ENCODE data around the gene TGFBR2.

DNA sequence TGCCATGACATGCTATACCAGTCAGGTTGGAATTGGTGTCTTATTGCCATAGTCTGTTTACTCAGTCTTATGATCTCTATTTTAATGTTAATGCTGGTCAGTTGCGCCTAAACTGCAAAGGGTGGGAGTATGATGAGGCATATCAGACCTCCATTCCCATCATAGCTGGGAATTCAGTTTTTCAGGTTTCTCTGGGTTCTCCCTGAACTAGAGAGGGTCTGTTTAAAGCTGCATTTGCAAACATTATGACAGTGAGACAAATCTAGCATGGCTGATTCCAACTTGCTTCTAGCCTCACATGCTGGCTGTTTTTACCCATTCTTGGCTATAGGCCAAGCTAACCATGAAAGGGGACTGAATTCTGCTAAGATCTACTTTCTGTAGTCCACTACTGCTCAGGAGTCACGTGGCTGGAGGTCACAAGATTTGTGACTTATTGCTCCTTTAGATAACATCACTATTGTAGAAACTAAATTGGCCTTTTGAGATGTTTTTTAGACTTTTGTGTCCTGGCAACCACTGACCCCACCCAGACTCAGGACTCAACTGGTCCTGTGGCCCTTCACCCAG, 96.5 kb downstream of the TGFBR2 start:
- TF ChIP-seq, protein P1, sequence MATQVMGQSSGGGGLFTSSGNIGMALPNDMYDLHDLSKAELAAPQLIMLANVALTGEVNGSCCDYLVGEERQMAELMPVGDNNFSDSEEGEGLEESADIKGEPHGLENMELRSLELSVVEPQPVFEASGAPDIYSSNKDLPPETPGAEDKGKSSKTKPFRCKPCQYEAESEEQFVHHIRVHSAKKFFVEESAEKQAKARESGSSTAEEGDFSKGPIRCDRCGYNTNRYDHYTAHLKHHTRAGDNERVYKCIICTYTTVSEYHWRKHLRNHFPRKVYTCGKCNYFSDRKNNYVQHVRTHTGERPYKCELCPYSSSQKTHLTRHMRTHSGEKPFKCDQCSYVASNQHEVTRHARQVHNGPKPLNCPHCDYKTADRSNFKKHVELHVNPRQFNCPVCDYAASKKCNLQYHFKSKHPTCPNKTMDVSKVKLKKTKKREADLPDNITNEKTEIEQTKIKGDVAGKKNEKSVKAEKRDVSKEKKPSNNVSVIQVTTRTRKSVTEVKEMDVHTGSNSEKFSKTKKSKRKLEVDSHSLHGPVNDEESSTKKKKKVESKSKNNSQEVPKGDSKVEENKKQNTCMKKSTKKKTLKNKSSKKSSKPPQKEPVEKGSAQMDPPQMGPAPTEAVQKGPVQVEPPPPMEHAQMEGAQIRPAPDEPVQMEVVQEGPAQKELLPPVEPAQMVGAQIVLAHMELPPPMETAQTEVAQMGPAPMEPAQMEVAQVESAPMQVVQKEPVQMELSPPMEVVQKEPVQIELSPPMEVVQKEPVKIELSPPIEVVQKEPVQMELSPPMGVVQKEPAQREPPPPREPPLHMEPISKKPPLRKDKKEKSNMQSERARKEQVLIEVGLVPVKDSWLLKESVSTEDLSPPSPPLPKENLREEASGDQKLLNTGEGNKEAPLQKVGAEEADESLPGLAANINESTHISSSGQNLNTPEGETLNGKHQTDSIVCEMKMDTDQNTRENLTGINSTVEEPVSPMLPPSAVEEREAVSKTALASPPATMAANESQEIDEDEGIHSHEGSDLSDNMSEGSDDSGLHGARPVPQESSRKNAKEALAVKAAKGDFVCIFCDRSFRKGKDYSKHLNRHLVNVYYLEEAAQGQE (IDR thresholded peaks at IDR 0.05; ENCODE audit: insufficient read depth in 1 of 2, low read depth in 2 of 2, low read length in 1 of 2): no peak
- TF ChIP-seq POLR2AphosphoS5 (IDR thresholded peaks at IDR 0.05; ENCODE audit: low read depth, low read length) (no peak), SIN3A (IDR thresholded peaks at IDR 0.05; ENCODE audit: borderline replicate concordance, insufficient read depth, low read depth, low read length) (no peak), TCF7L2 (IDR thresholded peaks at IDR 0.05; ENCODE audit: low read depth, low read length) (no peak)
- TF ChIP-seq, protein P2, sequence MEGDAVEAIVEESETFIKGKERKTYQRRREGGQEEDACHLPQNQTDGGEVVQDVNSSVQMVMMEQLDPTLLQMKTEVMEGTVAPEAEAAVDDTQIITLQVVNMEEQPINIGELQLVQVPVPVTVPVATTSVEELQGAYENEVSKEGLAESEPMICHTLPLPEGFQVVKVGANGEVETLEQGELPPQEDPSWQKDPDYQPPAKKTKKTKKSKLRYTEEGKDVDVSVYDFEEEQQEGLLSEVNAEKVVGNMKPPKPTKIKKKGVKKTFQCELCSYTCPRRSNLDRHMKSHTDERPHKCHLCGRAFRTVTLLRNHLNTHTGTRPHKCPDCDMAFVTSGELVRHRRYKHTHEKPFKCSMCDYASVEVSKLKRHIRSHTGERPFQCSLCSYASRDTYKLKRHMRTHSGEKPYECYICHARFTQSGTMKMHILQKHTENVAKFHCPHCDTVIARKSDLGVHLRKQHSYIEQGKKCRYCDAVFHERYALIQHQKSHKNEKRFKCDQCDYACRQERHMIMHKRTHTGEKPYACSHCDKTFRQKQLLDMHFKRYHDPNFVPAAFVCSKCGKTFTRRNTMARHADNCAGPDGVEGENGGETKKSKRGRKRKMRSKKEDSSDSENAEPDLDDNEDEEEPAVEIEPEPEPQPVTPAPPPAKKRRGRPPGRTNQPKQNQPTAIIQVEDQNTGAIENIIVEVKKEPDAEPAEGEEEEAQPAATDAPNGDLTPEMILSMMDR (IDR thresholded peaks at IDR 0.05): no peak

Data from Panc1 (cell line).